Vagina (tissue), 2 donors: ENCODE data around the gene RGR. TPM values are rescaled to one million over a fixed set of nuclear protein-coding genes. Genes with fewer than 3 reads are reported as not detected.

Experiments used
- DNase-seq, 2 donors: peaks; one replicate each; pipeline ENCODE4 v3.0.0-alpha.2; 2017; ENCODE audit errors: extremely low spot score in 2 of 2
- H3K27ac ChIP-seq: fragments of 200-600 bp; sonication (generic); one replicate; pipeline ENCODE4 v1.5.1; 2019
- H3K27me3 ChIP-seq: fragments of 200-600 bp; sonication (generic); one replicate; pipeline ENCODE4 v1.5.1; 2019
- H3K36me3 ChIP-seq, 2 donors: fragments of 200-600 bp; sonication (generic); one replicate each; pipeline ENCODE4 v1.5.1; 2017 to 2019
- H3K4me1 ChIP-seq: fragments of 200-600 bp; sonication (generic); one replicate; pipeline ENCODE4 v1.5.1; 2019
- H3K4me3 ChIP-seq, 2 donors: fragments of 200-600 bp; sonication (generic); 1 replicate in 1 of 2; 2 replicates in 1 of 2; pipeline ENCODE4 v1.5.1; 2016 to 2019
- H3K9me3 ChIP-seq: fragments of 200-600 bp; sonication (generic); one replicate; pipeline ENCODE4 v1.5.1; 2019
- CTCF ChIP-seq, 3 experiments: fragments of 450-650 bp in 2 of 3; fragments of 200-600 bp in 1 of 3; sonication (generic) in 1 of 3; IDR thresholded peaks; one replicate each; pipeline ENCODE4 v1.5.1; 2017 to 2019; ENCODE audit warnings: antibody characterized with exemption in 3 of 3, mild to moderate bottlenecking in 2 of 3, moderate library complexity in 2 of 3
- POLR2A ChIP-seq, 2 donors: fragments of 450-650 bp; IDR thresholded peaks; one replicate each; pipeline ENCODE4 v1.6.1; 2017; ENCODE audit warnings: antibody characterized with exemption in 2 of 2, mild to moderate bottlenecking in 2 of 2, moderate library complexity in 2 of 2
- POLR2AphosphoS5 ChIP-seq, 2 donors: sonication (generic); formaldehyde crosslinking; IDR thresholded peaks; one replicate each; pipeline ENCODE4 v1.9.0; 2017; ENCODE audit warnings: antibody characterized with exemption in 2 of 2, mild to moderate bottlenecking in 2 of 2, low read depth in 1 of 2; ENCODE audit not compliant: insufficient read depth in 1 of 2
- intact Hi-C: fragments of 100-400 bp; cut with DNase I; formaldehyde crosslinking; loops from one replicate; pipeline ENCODE4 v1.15.1; 2023
- total RNA-seq: library from RNA; depleted of rRNA; stranded (reverse); fragments of >200 nt; gene quantifications from one replicate; pipeline ENCODE4 v1.2.3, GENCODE V29; 2016

The RGR gene
- total RNA-seq, 1 donor from 2014 or later = not detected

GRCh38 chr10:84243759-84244158 lies 1.1 kb upstream of the RGR start:
- H3K27me3 ChIP-seq = no peaks in the 10 kb centered on the region
- H3K4me1 ChIP-seq = no peaks in the 10 kb centered on the region
- no peaks in the 10 kb centered on the region for H3K9me3 ChIP-seq
- DNase-seq = no peak
- H3K36me3 ChIP-seq = no peaks in the 10 kb centered on the region
- H3K4me3 ChIP-seq = no peak overlapping the region
- intact Hi-C loops = no loop called here
- H3K27ac ChIP-seq = no peak overlapping the region
- TF ChIP-seq POLR2A (IDR thresholded peaks at IDR 0.05) (no peak), CTCF (IDR thresholded peaks at IDR 0.05) (no peak), POLR2AphosphoS5 (IDR thresholded peaks at IDR 0.05; ENCODE audit: insufficient read depth in 1 of 2, low read depth in 1 of 2) (no peak)

GRCh38 chr10:84247496-84247895 lies 2.6 kb downstream of the RGR start:
- Histone ChIP-seq H3K27ac (no peak overlapping the region), H3K9me3 (no peaks in the 10 kb centered on the region), H3K36me3 (no peaks in the 10 kb centered on the region), H3K27me3 (no peaks in the 10 kb centered on the region), H3K4me1 (no peaks in the 10 kb centered on the region), H3K4me3 (no peak overlapping the region)
- intact Hi-C loops = no loop called here
- DNase-seq = no peak
- no peak for TF ChIP-seq CTCF (IDR thresholded peaks at IDR 0.05)
- TF ChIP-seq POLR2A (IDR thresholded peaks at IDR 0.05) = no peak
- no peak for TF ChIP-seq POLR2AphosphoS5 (IDR thresholded peaks at IDR 0.05; ENCODE audit: insufficient read depth in 1 of 2, low read depth in 1 of 2)

- DNase-seq = no peak
- no peaks in the 10 kb centered on the region for H3K36me3 ChIP-seq
- no peaks in the 10 kb centered on the region for H3K27me3 ChIP-seq
- no peaks in the 10 kb centered on the region for H3K4me1 ChIP-seq
- H3K4me3 ChIP-seq = no peak overlapping the region
- intact Hi-C loops = no loop called here
- no peak overlapping the region for H3K27ac ChIP-seq
- H3K9me3 ChIP-seq = no peaks in the 10 kb centered on the region
- TF ChIP-seq CTCF (IDR thresholded peaks at IDR 0.05) (no peak), POLR2AphosphoS5 (IDR thresholded peaks at IDR 0.05; ENCODE audit: insufficient read depth in 1 of 2, low read depth in 1 of 2) (no peak), POLR2A (IDR thresholded peaks at IDR 0.05) (no peak)
These were observed 3.9 kb downstream of the RGR start for GRCh38 chr10:84248794-84249193.

DNA sequence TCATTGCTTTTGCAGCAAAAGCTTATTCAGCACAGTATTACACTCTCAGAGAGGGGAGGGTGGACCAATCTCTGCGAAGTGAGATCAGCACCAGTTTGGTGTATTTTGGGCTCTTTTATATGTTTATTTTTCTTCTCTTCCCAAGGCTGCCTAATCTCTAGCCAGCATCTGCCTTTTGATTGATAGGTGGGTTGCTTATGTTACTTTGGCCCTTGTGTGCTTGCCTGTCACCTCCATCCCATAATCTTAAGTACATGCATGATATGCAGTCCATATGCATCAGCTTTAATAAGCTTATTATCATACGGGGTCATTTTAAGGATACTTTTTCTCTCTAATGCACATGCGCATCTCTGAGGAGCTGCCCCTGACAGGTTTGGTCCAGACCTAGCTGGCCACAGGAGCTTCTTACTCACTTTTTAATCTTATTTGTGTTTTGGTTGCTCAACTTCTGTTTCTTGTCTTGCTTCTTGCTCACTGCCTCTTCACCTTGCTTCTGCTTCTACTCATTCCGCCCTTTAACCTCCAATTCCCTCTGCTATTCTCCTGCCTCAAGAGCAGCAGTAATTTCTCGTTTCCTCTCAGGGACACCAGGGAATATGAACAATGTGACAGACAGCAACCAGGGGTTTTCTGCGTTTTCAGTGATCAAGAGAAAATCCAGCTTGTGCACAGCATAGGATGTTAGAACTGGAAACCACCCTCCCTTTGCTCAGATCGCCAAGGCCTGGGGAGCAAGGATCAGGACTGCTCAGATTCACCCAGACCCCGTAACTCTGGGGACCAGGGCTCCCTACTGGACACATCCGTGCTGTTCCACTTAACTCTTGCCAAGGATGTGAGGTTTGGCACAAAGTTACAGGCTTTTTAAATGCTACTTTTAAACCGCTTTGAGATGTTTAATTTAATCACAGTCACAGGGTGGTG lies 10.0 kb downstream of the RGR start:
- Histone ChIP-seq H3K36me3 (no peaks in the 10 kb centered on the region), H3K4me3 (no peak overlapping the region), H3K9me3 (no peaks in the 10 kb centered on the region), H3K4me1 (no peaks in the 10 kb centered on the region), H3K27me3 (no peaks in the 10 kb centered on the region), H3K27ac (no peak overlapping the region)
- intact Hi-C loops = no loop called here
- DNase-seq = peak; percentile 32 to 43
- TF ChIP-seq POLR2AphosphoS5 (IDR thresholded peaks at IDR 0.05; ENCODE audit: insufficient read depth in 1 of 2, low read depth in 1 of 2) (no peak), CTCF (IDR thresholded peaks at IDR 0.05) (no peak), POLR2A (IDR thresholded peaks at IDR 0.05) (no peak)
